GM19035 (cell line): Measurements from ENCODE around the gene IL4I1.

Source experiments
- ATAC-seq: cut with Tn5 transposase; IDR thresholded peaks from one replicate; pipeline ENCODE4 v1.9.1; 2021; ENCODE audit not compliant: unreplicated experiment

IL4I1 gene

DNA sequence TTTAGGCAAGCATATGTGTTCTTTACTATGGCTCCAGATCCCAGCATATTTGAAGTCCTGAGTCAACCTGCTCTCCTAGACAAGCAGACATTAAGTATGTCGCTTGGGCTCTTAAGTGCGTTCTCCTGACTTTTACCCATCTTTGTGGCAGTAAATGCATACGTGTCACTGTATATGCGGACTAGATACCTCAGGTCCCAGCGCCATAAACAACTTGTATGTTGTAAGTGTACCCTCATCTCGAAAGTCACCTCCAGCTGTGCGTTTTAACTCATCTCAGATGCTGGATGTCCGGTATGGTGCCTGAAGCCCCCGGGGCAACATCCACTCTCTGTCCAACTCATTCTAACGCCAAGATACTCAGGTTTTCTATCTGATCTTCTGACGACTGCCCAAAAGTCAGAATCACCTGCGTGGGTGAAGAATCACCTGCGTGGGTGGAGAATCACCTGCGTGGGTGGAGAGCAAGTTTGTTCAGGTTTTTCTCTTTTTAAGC is 44.0 kb downstream of the IL4I1 start:
- no peak for ATAC-seq

DNA sequence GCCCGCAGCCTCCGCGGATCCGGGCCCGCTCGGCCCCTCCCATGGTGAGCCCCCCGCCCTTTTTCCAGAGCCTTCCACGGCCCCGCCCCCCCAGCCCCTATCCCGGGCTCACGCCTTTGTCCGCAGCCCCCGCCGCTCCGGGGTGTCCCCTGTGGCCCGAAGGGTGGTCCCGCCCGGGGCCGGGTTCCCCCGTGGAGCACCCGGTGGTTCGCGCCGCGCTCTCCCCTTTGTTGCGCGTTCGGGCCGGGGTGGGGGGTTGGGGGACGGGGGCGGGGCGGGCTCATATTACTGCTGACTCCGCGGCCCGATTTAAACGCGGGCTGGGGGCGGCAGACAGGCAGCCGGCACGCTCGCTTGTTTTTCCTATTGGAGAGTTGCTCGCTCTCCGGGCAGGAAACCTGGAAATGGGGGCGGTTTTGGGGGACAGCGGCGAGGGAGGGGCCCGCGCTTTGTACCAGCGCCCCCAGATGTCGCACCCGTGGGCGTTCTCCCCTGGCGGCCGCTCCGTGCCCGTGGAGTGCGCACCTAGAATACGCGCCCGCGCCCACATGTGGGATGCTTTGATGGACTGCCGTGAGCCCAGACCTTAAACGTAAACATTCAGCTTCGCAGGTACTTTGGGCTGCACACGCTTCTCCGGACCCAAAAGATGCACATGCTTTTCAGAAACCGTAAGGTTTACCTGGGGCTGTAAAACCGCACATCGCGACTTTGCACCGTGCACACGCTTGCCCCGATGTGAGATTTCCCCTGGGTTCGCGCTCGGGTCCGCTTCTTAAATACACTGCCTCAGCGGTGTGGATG is 45.0 kb downstream of the IL4I1 start:
- ATAC-seq: no peak

DNA sequence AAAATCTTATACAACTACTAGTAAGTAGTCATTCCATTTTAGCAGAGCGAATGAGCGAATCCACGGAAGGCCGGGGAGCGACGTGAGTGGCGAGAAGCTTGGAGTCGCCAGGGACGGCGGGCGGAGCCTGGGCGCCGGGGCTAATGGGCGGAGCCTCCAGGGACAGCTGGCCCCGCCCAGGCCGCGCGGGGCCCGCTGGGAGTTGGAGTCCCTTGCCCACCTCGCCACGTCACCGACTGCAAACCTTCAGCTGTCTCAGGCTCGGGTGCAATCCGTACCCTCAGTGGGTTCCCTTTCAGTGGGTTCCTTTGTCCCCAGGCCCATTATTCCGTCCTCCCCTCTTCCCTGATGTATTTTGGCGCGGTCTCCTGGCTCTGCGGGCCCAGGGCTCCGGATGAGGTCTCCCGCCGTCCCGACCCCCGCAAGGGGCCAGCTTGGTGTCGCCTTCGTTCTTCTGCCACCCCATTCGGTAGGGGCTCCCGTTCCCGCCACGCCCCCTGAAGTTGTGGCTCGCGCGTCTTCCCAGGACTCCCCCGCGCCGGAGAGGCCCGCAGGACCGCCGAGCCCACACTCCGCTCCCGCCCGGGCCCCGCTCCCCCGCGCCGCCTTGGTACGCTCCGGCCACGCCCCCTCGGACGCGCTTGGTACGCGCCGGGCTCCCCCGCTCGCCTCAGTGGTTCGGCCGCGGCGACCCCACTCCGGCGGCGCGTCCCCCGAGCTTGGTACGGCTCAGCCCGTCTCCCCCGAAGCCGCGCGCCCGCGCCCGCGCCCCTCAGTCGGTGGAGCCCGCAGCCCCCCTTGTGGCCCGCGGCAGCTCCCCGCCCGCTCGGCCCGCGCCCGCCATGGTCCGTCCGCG is 46.0 kb downstream of the IL4I1 start, which contains the start of gene PTOV1:
PTOV1 (plus strand) TSS at position 673 of the 856 bp plus-strand sequence.
- ATAC-seq: peak; percentile 82

DNA sequence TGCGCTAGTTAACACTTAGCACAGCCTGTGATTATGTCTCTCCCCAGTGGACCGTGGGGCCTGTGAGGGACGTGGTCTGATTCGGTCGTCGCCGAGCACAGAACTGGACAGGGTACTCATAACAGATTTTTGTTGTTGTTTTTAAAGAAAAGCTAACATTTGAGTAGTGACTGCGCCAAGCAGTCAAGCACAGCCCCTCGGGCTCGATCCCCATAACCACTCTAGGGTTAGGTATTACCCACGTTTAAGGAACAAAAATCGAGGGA is 46.5 kb downstream of the IL4I1 start:
- no peak for ATAC-seq

GRCh38 chr19:49849433-49850220 is 47.1 kb downstream of the IL4I1 start:
- no peak for ATAC-seq

GRCh38 chr19:49848938-49849337 is 47.7 kb downstream of the IL4I1 start:
- no peak for ATAC-seq

DNA sequence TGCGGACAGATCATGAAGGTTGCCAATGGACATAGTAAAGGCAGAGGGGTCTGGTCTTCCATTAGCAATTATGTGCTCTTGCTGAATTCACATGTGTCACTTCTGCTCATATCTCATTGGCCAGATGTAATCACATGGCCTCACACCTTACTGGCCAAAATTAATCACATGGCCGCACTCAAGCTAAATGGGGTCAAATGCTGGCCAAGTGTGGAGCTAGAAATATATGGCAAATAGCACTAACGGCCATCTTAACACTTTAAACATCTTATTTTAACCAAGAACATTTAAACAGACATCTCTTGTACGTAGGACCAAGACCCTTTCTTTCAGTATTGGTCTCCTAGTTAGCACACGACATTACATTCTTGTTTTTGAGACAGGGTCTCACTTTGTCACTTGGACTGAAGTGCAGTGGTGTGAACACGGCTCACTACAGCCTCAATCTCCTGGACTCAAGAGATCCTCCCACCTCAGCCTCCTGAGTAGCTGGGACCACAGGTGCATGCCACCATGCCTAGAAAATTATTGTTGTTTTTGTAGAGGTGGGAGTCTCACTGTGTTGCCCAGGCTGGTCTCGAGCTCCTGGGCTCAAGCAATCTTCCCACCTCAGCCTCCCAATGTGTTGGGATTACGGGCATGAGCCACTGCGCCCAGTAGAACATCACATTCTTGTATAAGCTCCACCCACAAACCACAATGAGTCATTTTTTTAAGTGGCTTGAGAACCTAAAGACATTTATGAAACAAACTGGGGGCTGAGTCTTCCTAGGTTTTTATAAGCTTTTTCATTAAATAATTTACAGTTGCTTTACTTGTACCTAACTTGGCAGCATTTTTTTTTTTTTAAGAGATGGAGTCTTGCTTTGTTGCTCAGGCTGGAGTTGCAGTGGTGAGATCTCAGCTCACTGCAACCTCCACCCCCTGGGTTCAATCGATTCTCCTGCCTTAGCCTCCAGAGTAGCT is 48.7 kb downstream of the IL4I1 start:
- no peak for ATAC-seq

GRCh38 chr19:49846408-49846807 is 50.3 kb downstream of the IL4I1 start:
- ATAC-seq: no peak

DNA sequence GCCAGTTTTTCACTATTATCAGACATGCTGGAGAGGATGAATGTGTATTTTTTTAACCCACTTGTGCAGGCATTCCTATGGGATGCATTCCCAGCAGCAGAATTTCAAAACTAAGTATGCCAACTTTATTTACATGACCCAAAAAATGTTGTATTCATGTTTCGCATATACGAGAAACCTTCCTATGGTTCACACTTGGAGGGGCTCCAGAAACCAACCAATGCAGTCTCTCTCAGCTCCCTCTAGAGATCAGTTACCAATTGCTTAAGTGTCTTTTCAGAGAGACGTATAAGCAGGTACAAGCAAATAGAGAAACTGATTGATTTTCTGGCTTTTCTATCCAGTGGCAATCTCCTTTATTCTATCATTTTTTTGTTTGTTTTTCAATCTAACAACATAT is 51.3 kb downstream of the IL4I1 start:
- ATAC-seq: no peak

DNA sequence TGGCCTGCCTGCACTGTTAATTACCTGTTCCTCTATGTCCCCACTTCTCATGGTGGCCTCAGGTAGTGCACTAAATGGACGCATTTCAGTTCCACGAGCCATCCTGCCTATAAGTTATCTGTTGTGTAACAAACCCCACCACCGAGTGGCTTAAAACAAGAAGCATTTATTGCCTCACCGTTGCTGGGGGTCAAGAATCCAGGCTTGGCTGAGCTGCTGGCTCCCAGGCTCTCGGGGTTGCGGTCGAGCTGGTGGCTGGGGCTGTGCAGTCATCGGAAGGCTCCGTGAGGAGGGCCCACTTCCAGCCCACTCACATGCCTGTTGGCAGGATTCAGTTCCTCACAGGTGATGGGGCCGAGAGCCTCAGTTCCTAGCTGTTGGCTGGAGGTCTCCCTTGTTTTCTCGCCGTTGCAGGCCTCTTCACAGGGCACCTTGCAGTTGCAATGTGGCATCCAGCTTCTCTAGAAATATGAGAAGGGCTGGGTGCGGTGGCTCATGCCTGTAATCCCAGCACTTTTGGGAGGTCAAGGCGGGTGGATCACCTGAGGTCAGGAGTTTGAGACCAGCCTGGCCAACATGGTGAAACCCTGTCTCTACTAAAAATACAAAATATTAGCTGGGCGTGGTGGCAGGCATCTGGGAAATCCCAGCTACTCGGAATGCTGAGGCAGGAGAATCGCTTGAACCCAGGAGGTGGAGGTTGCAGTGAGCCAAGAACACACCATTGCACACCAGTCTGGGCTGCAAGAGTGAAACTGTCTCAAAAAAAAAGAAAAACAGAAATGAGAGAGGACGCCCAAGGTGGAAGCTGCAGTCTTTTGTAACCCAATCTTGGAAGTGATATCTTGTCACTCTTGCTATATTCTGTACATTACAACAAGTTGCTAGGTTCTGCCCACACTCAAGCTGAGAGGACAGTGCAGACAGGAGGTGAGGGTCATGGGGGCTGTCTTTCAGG is 52.3 kb downstream of the IL4I1 start:
- no peak for ATAC-seq

GRCh38 chr19:49843265-49843664 is 53.4 kb downstream of the IL4I1 start:
- ATAC-seq: no peak

DNA sequence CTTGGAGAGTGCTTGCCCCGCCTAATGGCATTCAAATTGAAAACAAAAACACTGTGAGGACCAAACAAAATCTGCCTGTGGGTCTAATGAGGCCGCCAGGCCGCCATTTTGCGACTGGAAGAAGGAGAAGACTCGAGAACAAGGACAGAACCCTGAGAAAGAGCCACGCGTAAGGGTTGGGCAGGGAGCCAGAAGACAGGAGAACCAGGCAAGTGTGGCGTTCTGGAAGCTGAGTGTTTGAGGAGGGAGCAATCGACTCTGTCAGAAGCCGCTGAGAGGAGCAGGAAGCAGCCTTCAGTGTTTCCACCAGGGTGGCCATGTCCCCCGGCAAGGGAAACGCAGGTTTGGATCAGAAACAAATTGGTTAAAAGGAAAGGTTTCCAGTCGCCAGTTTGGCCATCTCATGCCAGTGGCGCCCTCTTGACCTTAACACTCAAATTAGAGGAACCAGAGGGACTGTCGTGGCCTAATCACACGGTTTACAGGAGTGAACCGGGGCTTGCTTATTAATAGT is 55.9 kb downstream of the IL4I1 start:
- no peak for ATAC-seq

DNA sequence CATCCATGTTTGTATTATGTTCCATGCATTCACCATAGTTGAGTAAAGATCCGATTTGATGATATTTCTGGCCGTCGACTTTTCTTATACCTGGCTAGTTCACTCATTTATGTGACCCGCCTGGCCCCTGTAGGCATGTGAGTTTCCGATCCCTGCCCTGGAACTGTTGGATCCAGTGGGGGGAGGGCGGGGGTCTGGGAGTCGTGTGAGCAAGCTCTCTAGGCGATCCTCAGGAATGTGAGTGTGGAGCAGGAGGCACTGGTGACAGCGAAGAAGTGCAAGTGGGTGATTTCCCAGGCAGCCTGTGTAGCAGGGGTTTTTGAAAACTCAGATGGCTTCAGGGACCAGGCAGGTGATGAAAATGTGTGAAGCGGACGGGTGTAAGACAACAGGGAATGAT is 56.4 kb downstream of the IL4I1 start:
- ATAC-seq: no peak

GRCh38 chr19:49839713-49840112 is 57.0 kb downstream of the IL4I1 start:
- ATAC-seq: no peak
